ENCODE results near the gene YEATS4.

GRCh38 chr12:69360348-69360672 lies 767 bp downstream of the YEATS4 start:
- TF ChIP-seq POLR2A (IDR thresholded peaks at IDR 0.05) = no peak
- TF ChIP-seq CTCF (IDR thresholded peaks at IDR 0.05) = no peak

Measured in heart left ventricle (tissue), 13 donors.